Calu3 (cell line): ENCODE data around the gene SLC37A1. TPM values are rescaled to one million over a fixed set of nuclear protein-coding genes. Genes with fewer than 3 reads are reported as not detected.

Experiments used
- BruUV-seq: library from RNA; stranded (reverse); fragments of 400-500 nt; replicated peaks from 2 replicates; lab custom pipeline; 2021; lab: Mats Ljungman, UMichigan
- CTCF ChIA-PET: fragments of 300-600 bp; sonication (Branson Sonifier 250); formaldehyde crosslinking; loops from one replicate; lab custom pipeline; 2022; ENCODE audit warnings: antibody characterized with exemption; lab: Charles Lee
- DNase-seq: peaks from one replicate; pipeline ENCODE4 v3.0.0; 2022
- H3K27ac Mint-ChIP-seq: one replicate; pipeline ENCODE4 v1.8.0; 2022; ENCODE audit warnings: mixed read lengths; ENCODE audit not compliant: unreplicated experiment
- H3K27me3 Mint-ChIP-seq: one replicate; pipeline ENCODE4 v1.8.0; 2022; ENCODE audit warnings: mixed read lengths; ENCODE audit not compliant: unreplicated experiment
- H3K36me3 Mint-ChIP-seq: one replicate; pipeline ENCODE4 v1.8.0; 2022; ENCODE audit warnings: mild to moderate bottlenecking, moderate library complexity, mixed read lengths; ENCODE audit not compliant: insufficient read depth, unreplicated experiment
- H3K4me1 Mint-ChIP-seq: one replicate; pipeline ENCODE4 v1.8.0; 2022; ENCODE audit warnings: mild to moderate bottlenecking, low read depth, mixed read lengths; ENCODE audit not compliant: unreplicated experiment
- H3K4me3 Mint-ChIP-seq: one replicate; pipeline ENCODE4 v1.8.0; 2022; ENCODE audit warnings: mild to moderate bottlenecking, low read depth, moderate library complexity, mixed read lengths; ENCODE audit not compliant: unreplicated experiment
- H3K9me3 Mint-ChIP-seq: one replicate; pipeline ENCODE4 v1.8.0; 2022; ENCODE audit warnings: low read depth, mixed read lengths; ENCODE audit not compliant: unreplicated experiment
- CTCF ChIP-seq: fragments of 200-600 bp; IDR thresholded peaks from one replicate; pipeline ENCODE4 v1.8.0; 2022; ENCODE audit warnings: antibody characterized with exemption; ENCODE audit not compliant: unreplicated experiment
- intact Hi-C: fragments of 100-400 bp; cut with micrococcal nuclease; formaldehyde crosslinking; loops from one replicate; pipeline ENCODE4 v1.10.0; 2022; ENCODE audit not compliant: unreplicated experiment
- total RNA-seq: library from RNA; stranded (reverse); gene quantifications from 2 replicates; pipeline ENCODE4 v1.2.3, GENCODE V29; 2022

The SLC37A1 gene
- total RNA-seq, 1 experiment from 2014 or later = 24.9 TPM

GRCh38 chr21:42541618-42542017 is 28.0 kb downstream of the SLC37A1 start:
- CTCF ChIA-PET = no interaction called here
- no peak overlapping the region for H3K4me3 Mint-ChIP-seq
- no peaks in the 10 kb centered on the region for H3K27me3 Mint-ChIP-seq
- intact Hi-C loops = no loop called here
- DNase-seq = no peak
- BruUV-seq = no TSS peak
- peaks cover 16% of the 10 kb centered on the region for H3K36me3 Mint-ChIP-seq
- no peaks in the 10 kb centered on the region for H3K9me3 Mint-ChIP-seq
- H3K4me1 Mint-ChIP-seq = no peaks in the 10 kb centered on the region
- TF ChIP-seq CTCF = no peak
- H3K27ac Mint-ChIP-seq = no peak overlapping the region

DNA sequence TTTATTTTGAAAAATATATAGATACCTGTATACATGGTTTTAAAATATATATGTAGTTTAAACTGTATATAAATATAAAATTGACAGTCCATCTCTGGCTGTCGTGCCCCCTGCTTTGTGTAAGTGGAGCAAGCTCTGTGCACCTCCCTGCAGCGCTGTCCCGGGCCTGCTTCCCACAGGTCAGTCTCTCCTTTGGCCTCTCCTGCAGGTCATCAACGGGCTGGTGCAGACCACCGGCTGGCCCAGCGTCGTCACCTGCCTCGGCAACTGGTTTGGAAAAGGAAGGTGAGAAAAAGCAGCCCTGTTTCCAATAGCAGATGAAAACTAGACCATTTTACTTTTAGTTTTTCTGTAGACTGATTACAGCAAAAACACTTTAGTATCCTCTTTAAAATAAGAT is 28.5 kb downstream of the SLC37A1 start:
- CTCF ChIA-PET = no interaction called here

GRCh38 chr21:42542596-42542995 is 28.9 kb downstream of the SLC37A1 start:
- TF ChIP-seq CTCF = no peak
- CTCF ChIA-PET = no interaction called here
- BruUV-seq = no TSS peak
- no peak for DNase-seq
- H3K27me3 Mint-ChIP-seq = no peaks in the 10 kb centered on the region
- H3K4me1 Mint-ChIP-seq = no peaks in the 10 kb centered on the region
- H3K4me3 Mint-ChIP-seq = no peak overlapping the region
- peaks cover 16% of the 10 kb centered on the region for H3K36me3 Mint-ChIP-seq
- H3K27ac Mint-ChIP-seq = no peak overlapping the region
- intact Hi-C loops = no loop called here
- no peaks in the 10 kb centered on the region for H3K9me3 Mint-ChIP-seq

More for the DNA sequence above, 28.5 kb downstream of the SLC37A1 start:
- intact Hi-C loops = no loop called here
- peaks cover 16% of the 10 kb centered on the region for H3K36me3 Mint-ChIP-seq
- H3K4me3 Mint-ChIP-seq = no peak overlapping the region
- H3K27me3 Mint-ChIP-seq = no peaks in the 10 kb centered on the region
- H3K4me1 Mint-ChIP-seq = no peaks in the 10 kb centered on the region
- H3K27ac Mint-ChIP-seq = no peak overlapping the region
- DNase-seq = no peak
- no TSS peak for BruUV-seq
- H3K9me3 Mint-ChIP-seq = no peaks in the 10 kb centered on the region
- no peak for TF ChIP-seq CTCF

GRCh38 chr21:42543106-42543847 is 29.6 kb downstream of the SLC37A1 start:
- H3K27ac Mint-ChIP-seq = no peak overlapping the region
- intact Hi-C loops = no loop called here
- DNase-seq = no peak
- H3K36me3 Mint-ChIP-seq = peaks cover 22% of the 10 kb centered on the region
- H3K4me1 Mint-ChIP-seq = no peaks in the 10 kb centered on the region
- no TSS peak for BruUV-seq
- H3K9me3 Mint-ChIP-seq = no peaks in the 10 kb centered on the region
- no peak overlapping the region for H3K4me3 Mint-ChIP-seq
- no peaks in the 10 kb centered on the region for H3K27me3 Mint-ChIP-seq
- no peak for TF ChIP-seq CTCF
- CTCF ChIA-PET = no interaction called here
